Prostate gland (tissue), 2 donors: ENCODE data around the gene CABCOCO1. TPM values are rescaled to one million over a fixed set of nuclear protein-coding genes. Genes with fewer than 3 reads are reported as not detected.

ENCODE experiments used
- DNase-seq: peaks from one replicate; pipeline ENCODE4 v3.0.0-alpha.2; 2019; ENCODE audit warnings: low spot score
- H3K27ac ChIP-seq, 2 donors: fragments of 200-600 bp; sonication (generic); 2 replicates each; pipeline ENCODE4 v1.5.1; 2017 to 2019
- H3K27me3 ChIP-seq: fragments of 200-600 bp; sonication (generic); replicated peaks from 2 replicates; pipeline ENCODE4 v1.5.1; 2019; ENCODE audit not compliant: insufficient read depth
- H3K36me3 ChIP-seq, 2 donors: fragments of 200-600 bp; sonication (generic); 1 replicate in 1 of 2; 2 replicates in 1 of 2; pipeline versions ENCODE4 v1.5.1 to v1.8.1; 2017 to 2019
- H3K4me1 ChIP-seq: fragments of 200-600 bp; sonication (generic); replicated peaks from 2 replicates; pipeline ENCODE4 v1.5.1; 2019
- H3K4me3 ChIP-seq, 2 donors: fragments of 200-600 bp; sonication (generic); 2 replicates each; pipeline ENCODE4 v1.5.1; 2017 to 2019
- H3K9me3 ChIP-seq: fragments of 200-600 bp; sonication (generic); 2 replicates; pipeline ENCODE4 v1.5.1; 2017
- POLR2A ChIP-seq: fragments of 450-650 bp; IDR thresholded peaks from one replicate; pipeline ENCODE4 v1.6.1; 2016; ENCODE audit warnings: antibody characterized with exemption, mild to moderate bottlenecking
- POLR2AphosphoS5 ChIP-seq: sonication (generic); formaldehyde crosslinking; IDR thresholded peaks from one replicate; pipeline ENCODE4 v1.6.1; 2017; ENCODE audit warnings: antibody characterized with exemption
- WGBS: methylation state at CpG from one replicate; pipeline ENCODE4 v1.1.5; 2018; 5-methylcytosine and 5-hydroxymethylcytosine counted together
- intact Hi-C: fragments of 100-400 bp; cut with DNase I; formaldehyde crosslinking; loops from one replicate; pipeline ENCODE4 v1.14.2; 2022
- total RNA-seq, 2 donors: library from RNA; depleted of rRNA; stranded (reverse); fragments of >200 nt; gene quantifications; one replicate each; pipeline ENCODE4 v1.1.0, GENCODE V29; 2016
- TF ChIP-seq, protein P1 (sequence below), 4 experiments: fragments of 200-600 bp in 2 of 4; fragments of 450-650 bp in 2 of 4; sonication (generic) in 2 of 4; IDR thresholded peaks; 1 replicate in 3 of 4; 2 replicates in 1 of 4; pipeline ENCODE4 v1.5.1; 2016 to 2019; ENCODE audit warnings: antibody characterized with exemption in 4 of 4, mild to moderate bottlenecking in 2 of 4, moderate library complexity in 2 of 4

CABCOCO1 gene
- total RNA-seq, 2 donors from 2014 or later: 1.0 to 1.9 TPM

DNA sequence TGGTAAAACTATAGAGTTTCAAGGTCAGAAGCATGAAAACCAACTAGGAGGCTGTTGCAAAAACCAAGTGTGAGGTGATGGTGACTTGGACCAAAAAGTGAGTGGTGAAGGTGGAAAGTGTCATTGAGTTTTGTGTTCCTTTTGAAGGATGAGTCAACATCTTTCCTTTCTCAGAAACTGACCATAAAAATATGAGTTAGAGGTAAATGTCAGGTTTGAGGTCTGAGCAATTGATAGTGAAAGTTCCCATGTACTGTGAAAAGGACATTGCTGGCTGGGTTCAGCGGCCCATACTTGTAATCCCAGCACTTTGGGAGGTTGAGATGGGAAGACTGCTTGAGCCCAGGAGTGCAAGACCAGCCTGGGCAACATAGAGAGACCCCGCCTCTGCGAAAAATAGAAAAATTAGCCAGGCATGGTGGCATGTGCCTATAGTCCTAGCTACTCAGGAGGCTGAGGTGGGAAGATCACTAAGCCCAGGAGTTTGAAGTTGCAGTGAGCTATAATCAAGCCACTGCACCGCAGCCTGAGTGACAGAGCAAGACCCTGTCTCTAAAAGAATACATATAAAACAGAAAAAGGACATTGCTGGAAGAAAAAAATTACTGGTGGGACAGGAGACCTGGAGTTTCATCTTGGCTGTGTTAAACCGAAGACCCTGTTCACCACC lies 149.5 kb downstream of the CABCOCO1 start:
- no peaks in the 10 kb centered on the region for H3K4me1 ChIP-seq
- no peaks in the 10 kb centered on the region for H3K36me3 ChIP-seq
- 97% methylated on average over 5 of the region's 5 CpGs for WGBS
- H3K9me3 ChIP-seq: no peaks in the 10 kb centered on the region
- TF ChIP-seq POLR2A (no peak), POLR2AphosphoS5 (no peak)
- TF ChIP-seq, protein P1, sequence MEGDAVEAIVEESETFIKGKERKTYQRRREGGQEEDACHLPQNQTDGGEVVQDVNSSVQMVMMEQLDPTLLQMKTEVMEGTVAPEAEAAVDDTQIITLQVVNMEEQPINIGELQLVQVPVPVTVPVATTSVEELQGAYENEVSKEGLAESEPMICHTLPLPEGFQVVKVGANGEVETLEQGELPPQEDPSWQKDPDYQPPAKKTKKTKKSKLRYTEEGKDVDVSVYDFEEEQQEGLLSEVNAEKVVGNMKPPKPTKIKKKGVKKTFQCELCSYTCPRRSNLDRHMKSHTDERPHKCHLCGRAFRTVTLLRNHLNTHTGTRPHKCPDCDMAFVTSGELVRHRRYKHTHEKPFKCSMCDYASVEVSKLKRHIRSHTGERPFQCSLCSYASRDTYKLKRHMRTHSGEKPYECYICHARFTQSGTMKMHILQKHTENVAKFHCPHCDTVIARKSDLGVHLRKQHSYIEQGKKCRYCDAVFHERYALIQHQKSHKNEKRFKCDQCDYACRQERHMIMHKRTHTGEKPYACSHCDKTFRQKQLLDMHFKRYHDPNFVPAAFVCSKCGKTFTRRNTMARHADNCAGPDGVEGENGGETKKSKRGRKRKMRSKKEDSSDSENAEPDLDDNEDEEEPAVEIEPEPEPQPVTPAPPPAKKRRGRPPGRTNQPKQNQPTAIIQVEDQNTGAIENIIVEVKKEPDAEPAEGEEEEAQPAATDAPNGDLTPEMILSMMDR (IDR thresholded peaks at IDR 0.05): no peak
- DNase-seq: no peak
- no peak overlapping the region for H3K27ac ChIP-seq
- H3K27me3 ChIP-seq: no peaks in the 10 kb centered on the region
- intact Hi-C loops: no loop called here
- no peak overlapping the region for H3K4me3 ChIP-seq

DNA sequence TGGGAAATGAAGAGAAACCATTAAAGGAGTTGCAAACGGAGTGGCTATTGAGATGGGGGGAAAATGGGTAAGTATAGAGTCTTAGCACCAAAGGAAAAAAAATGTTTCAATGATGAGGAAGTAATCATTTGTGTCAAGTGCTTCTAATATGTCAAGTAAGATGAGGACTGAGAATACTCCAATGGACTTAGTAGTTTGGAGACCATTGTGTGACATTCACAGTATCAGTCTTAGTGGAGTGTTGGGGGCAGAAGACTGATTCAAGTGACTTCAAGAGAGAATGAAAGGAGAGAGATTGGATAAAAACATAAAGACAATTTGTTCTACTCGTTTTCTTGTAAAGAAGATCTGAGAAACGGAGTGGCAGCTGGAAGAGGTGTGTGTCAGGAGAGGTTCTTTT lies 150.2 kb downstream of the CABCOCO1 start:
- intact Hi-C loops: no loop called here
- Histone ChIP-seq H3K27ac (no peak overlapping the region), H3K9me3 (no peaks in the 10 kb centered on the region), H3K27me3 (no peaks in the 10 kb centered on the region), H3K4me3 (no peak overlapping the region), H3K4me1 (no peaks in the 10 kb centered on the region), H3K36me3 (no peaks in the 10 kb centered on the region)
- TF ChIP-seq POLR2A (no peak), POLR2AphosphoS5 (no peak)
- TF ChIP-seq, protein P1 (IDR thresholded peaks at IDR 0.05): no peak
- DNase-seq: no peak
- WGBS: 79% methylated on average over 3 of the region's 3 CpGs

DNA sequence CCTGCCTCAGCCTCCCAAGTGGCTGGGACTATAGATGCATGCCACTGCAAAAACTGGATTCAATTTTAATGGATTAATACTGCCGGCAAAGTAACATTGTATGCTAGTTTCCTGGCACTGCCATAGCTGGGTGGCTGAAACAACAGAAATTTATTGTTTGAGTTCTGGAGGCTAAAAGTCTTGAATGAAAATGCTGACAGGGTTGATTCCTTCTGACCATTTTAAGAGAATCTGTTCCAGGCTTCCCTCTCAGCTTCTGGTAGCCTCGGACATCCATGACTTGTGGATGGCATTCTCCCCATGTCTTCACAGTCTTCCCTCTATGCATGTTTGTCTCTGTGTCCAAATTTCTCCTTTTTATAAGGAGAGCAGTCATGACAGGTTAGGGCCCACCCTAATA lies 151.4 kb downstream of the CABCOCO1 start:
- Histone ChIP-seq H3K27ac (no peak overlapping the region), H3K4me3 (no peak overlapping the region), H3K4me1 (no peaks in the 10 kb centered on the region), H3K36me3 (no peaks in the 10 kb centered on the region), H3K27me3 (no peaks in the 10 kb centered on the region), H3K9me3 (no peaks in the 10 kb centered on the region)
- no peak for TF ChIP-seq POLR2A
- DNase-seq: no peak
- 62% methylated on average over 2 of the region's 2 CpGs for WGBS
- intact Hi-C loops: no loop called here

DNA sequence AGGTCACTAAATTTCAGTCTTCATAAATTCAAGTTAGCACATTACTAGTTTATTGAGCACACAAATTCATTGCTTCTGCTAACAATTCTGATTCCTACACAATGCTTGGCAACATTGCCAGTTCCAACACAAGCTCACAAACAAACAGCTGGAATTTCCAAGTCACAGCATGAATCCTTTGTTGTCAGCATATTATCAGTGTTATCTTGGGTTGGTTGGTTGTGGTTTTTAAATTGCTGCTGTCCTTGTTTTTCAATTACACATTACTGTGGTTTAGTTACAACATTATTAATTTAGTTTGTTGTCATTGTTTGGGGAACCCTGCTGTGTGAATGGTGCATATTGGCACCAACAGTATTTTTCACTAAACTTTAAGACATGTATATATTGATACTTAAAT lies 152.8 kb downstream of the CABCOCO1 start:
- Histone ChIP-seq H3K9me3 (no peaks in the 10 kb centered on the region), H3K27me3 (no peaks in the 10 kb centered on the region), H3K4me3 (no peak overlapping the region), H3K4me1 (no peaks in the 10 kb centered on the region), H3K27ac (no peak overlapping the region), H3K36me3 (no peaks in the 10 kb centered on the region)
- DNase-seq: no peak
- TF ChIP-seq POLR2A (no peak), POLR2AphosphoS5 (no peak)
- TF ChIP-seq, protein P1 (IDR thresholded peaks at IDR 0.05): no peak
- intact Hi-C loops: no loop called here

Other genes with a start within 250 kb of the CABCOCO1 start
- 10 to 100 TPM in 1 of 2 donors, 1 to 10 TPM in 1; 3.7 to 11.6 TPM for gene TMEM26, start 209.5 kb upstream of the CABCOCO1 start, total RNA-seq
- 10 to 100 TPM; 67.9 to 90.1 TPM for gene ARID5B, start 238.8 kb downstream of the CABCOCO1 start, total RNA-seq